Right ventricle myocardium superior (tissue), 1 donor: ENCODE data around the gene ACSS3. TPM values are rescaled to one million over a fixed set of nuclear protein-coding genes. Genes with fewer than 3 reads are reported as not detected.
A peak's percentile ranks its signal among the peaks of the same experiment; 100 is the strongest.
"Not testable (repeated sequence)": the region's sequence is repeated elsewhere in the genome, so short reads cannot be mapped to it uniquely, and the experiment has no call there.

ENCODE experiments used
- ATAC-seq: fragments of 200-7000 bp; cut with Tn5 transposase; one replicate; pipeline ENCODE4 v1.9.1; 2020; ENCODE audit warnings: mild to moderate bottlenecking; ENCODE audit not compliant: poor library complexity
- DNase-seq: peaks from one replicate; pipeline ENCODE4 v3.0.0-alpha.2; 2020
- intact Hi-C: fragments of 100-400 bp; cut with DNase I; formaldehyde crosslinking; loops from one replicate; pipeline ENCODE4 v1.11.2; 2022
- long read RNA-seq: library from polyadenylated mRNA; unstranded; transcript quantifications from one replicate; pipeline ENCODE4 v2.0.0, GENCODE V29; 2021
- total RNA-seq: library from RNA; stranded (reverse); fragmentation: NEBNext Ultra II Directional; extraction: Animal tissue kit (Norgen Biotek cat#: 25700); gene quantifications from one replicate; pipeline ENCODE4 v1.2.1, GENCODE V29; 2021
- donor health status: DM: no; HTN: yes; CAD: no; lungs with severe emphysema.

ACSS3 gene, protein sequence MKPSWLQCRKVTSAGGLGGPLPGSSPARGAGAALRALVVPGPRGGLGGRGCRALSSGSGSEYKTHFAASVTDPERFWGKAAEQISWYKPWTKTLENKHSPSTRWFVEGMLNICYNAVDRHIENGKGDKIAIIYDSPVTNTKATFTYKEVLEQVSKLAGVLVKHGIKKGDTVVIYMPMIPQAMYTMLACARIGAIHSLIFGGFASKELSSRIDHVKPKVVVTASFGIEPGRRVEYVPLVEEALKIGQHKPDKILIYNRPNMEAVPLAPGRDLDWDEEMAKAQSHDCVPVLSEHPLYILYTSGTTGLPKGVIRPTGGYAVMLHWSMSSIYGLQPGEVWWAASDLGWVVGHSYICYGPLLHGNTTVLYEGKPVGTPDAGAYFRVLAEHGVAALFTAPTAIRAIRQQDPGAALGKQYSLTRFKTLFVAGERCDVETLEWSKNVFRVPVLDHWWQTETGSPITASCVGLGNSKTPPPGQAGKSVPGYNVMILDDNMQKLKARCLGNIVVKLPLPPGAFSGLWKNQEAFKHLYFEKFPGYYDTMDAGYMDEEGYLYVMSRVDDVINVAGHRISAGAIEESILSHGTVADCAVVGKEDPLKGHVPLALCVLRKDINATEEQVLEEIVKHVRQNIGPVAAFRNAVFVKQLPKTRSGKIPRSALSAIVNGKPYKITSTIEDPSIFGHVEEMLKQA
- 25.8 TPM for total RNA-seq
- long read RNA-seq, full-length matches to known transcripts: 36 of 41 reads
- long read RNA-seq, partial matches to known transcripts: 1 of 41 reads
- long read RNA-seq, other reads (novel, unspliced or antisense): 4 of 41 reads

DNA sequence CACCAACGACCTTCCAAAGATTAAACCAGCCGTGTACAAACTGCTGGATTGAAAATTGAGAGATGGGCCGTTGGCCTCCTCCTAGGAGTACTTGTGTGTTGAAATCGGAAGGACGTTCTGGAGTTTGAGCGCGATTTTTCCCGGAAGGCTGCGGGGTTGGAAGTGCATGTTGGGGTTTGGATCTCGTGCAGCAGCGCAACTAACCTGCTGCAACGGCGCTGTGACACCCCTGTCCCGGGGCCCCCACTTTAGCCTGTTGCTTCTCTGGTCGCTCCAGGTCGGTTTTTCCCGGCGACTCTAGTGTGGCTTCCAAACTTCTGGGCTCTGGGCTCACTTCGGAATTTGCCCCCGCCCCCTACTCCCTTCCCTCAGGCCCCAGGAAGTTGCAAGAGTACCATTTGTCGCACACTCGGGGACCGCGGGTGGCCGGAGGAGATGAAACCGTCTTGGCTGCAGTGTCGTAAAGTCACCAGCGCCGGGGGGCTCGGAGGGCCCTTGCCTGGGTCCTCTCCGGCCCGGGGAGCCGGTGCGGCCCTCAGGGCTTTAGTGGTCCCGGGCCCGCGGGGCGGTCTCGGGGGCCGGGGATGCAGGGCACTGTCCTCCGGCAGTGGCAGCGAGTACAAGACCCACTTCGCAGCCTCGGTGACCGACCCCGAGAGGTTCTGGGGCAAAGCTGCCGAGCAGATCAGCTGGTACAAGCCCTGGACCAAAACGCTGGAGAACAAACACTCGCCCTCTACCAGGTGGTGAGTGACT is at the start of gene ACSS3:
TSS of gene ACSS3 (plus strand) at position 394 of the 756 bp plus-strand sequence. CDS start at position 436, 42 bp downstream.
- intact Hi-C loops: no loop called here
- ATAC-seq (peak; percentile 89), DNase-seq (peak; percentile 81)

DNA sequence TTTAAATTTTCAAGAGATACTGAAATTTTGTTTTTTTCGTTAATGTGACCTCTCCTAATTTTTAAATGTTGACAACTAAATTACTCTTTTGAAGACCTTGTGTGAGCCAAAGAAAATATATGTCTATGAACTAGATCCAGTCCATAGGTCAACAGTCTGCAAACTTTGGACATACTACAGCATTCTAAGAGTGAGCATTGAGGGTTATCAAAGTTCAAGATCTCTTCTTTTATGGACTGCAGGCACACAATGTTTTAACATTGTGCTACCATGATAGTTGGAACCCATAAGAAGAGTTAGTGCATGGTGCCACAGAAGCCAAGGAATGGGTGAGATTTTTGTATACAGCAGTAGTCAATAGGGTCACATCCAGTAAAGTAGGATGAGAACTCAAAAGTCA is 43.0 kb upstream of the ACSS3 start:
- no peak for DNase-seq
- no peak for ATAC-seq
- intact Hi-C loops: no loop called here

DNA sequence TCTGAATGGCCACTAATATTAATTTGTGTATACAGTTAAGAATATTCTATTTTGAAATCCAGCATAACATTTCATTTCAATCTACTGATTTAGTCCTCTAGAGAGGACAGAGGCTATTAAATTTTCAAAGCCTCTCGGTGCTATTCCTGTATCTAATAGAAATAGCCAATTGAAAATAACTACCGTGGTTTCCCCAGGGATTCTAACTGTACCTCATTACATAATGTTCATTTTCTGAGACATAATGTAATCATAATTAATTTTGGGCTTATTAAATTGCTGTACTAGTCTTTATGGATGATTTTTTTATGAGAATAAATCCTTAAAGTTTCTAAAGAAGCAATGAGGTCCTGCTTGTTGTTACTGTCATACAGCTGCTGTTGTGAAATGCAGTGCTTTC is 38.6 kb upstream of the ACSS3 start:
- DNase-seq: no peak
- intact Hi-C loops: no loop called here
- no peak for ATAC-seq

DNA sequence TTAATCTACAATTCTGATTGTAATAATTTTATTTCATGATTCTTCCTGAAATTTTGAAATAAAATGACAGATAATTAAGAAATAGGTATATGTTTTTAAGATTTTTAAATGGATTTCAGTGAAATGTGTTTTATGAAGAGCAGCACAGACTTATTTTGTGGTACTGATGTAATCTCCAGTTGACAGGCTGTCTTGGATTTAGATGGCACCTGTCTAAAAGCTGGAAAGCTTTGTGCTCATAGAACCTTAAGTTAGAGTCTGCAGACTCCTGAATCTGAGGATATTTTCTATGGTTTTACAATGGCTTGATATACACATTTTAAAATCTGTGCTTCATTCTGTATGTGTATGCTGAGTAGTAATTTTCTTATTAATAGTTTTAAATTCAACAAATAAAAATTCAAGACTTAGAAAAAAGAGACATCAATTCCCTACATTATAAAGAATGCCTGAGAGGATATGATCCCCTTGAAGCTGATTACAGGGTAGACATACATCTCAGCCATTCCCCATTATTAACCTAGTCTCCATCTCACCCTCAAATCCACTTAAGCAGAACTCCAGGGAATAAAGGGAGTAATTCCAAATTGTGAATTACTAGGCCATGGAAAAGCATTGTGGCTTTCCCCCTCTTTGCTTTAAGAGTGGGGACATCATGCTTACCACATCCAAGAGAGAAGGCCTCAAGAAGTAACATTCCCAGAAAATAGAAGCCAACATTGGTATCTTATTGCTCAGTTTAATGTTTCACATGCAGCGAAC is 33.7 kb upstream of the ACSS3 start:
- no peak for ATAC-seq
- intact Hi-C loops: no loop called here
- DNase-seq: no peak

DNA sequence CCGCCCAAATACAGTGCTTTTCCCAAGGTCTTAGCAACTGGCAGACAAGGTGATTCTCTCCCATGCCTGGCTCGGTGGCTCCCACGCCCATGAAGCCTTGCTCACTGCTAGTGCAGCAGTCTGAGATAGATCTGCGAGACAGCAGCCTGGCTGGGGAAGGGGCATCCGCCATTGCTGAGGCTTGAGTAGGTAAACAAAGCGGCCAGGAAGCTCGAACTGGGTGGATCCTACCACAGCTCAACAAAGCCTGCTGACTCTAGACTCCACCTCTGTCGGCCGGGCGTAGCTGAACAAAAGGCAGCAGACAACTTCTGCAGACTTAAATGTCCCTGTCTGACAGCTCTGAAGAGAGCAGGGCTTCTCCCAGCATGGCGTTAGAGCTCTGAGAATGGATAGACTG is 12.9 kb upstream of the ACSS3 start:
- ATAC-seq, DNase-seq, intact Hi-C loops: not testable (repeated sequence)

DNA sequence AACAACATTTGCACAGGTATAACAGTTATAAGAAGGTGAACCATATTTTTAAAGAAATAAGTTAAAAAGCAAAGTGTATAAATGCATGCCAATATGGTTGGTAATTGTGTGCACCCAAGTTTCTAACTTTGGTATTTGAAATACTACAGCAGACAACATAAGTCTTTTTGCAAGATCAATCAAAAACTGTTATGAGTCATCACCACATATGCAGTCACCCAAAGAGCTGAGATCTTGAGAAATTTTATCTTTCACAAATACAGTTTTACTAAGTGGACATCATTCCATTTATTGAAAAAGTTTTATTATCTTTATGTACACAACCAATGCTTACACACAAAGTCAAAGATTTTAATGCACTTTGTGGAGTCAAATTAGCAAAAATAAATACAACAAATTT is 7.0 kb upstream of the ACSS3 start:
- DNase-seq (no peak), ATAC-seq (no peak)
- intact Hi-C loops: no loop called here

DNA sequence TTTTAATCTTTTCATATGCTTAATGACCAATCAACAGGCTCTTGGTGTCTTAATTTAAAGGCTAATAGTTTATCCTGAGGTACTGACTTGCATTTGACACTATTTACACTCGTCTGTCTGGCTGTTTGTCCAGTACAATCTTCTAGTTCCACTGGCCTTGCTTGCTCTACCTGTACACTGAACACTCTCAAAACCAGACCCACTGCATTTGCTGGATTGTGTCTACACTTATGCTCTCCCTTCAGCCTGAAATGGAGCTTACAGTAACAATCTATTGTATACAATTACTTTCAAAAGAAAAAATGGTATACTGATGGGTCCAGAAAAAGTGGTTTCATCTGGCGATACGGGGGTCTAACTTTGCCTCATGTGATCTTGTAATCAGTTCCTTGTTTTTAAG is 2.3 kb upstream of the ACSS3 start:
- no peak for DNase-seq
- intact Hi-C loops: no loop called here
- no peak for ATAC-seq

DNA sequence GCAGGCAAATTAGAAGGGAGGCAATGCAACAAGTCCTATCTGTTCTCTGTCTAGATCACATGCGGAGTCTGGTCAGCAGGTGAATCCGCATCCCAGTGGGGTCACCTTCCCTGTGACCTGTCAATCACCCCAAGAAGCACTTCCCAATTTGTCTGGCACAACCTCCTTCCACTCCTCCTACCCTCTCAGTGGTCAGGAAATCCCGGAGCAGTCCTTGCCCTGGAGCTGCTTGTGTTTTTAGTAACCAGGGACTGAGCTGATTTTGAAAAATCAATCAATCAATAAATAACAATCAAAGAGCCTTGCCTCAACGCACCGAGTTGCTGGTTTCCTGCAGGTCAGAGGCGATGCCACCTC is 572 bp upstream of the ACSS3 start:
- DNase-seq: peak; percentile 65
- peak; percentile 88 for ATAC-seq
- intact Hi-C loops: no loop called here

DNA sequence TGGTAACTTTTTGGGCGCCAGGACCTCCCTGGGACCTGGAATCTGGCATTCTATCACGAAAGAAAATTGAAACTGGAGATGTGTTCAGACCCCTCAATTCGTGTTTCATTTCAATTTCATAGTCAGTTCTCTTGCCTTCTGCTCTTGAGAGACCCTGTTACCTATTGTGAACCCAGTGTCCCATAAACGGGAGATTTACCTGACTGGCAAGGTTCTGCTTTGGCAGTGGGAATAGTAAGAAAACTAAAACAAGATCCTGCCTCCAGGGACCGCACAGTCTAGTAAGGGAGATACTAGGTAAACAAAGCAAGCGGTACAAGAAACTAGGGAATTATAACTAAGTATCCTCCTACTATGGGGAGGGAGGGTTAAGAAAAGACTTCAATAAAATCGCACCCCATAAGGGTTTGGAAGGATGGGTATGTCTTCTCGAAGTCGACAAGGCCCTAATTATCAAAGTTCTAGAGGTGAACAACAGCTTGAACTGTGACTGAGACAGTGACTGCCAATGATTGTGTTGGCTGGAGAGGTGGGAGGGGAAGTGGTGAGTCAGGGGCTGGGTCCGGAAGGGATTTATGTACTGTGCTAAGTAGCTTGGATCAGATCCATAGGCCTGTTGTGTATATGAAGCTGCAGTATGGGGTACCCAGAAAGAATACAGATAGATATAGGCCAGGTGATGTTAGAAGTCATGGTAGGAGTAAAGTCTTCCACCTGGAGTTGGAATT is 754 bp downstream of the ACSS3 start:
- ATAC-seq (peak; percentile 40), DNase-seq (no peak)
- intact Hi-C loops: no loop called here

DNA sequence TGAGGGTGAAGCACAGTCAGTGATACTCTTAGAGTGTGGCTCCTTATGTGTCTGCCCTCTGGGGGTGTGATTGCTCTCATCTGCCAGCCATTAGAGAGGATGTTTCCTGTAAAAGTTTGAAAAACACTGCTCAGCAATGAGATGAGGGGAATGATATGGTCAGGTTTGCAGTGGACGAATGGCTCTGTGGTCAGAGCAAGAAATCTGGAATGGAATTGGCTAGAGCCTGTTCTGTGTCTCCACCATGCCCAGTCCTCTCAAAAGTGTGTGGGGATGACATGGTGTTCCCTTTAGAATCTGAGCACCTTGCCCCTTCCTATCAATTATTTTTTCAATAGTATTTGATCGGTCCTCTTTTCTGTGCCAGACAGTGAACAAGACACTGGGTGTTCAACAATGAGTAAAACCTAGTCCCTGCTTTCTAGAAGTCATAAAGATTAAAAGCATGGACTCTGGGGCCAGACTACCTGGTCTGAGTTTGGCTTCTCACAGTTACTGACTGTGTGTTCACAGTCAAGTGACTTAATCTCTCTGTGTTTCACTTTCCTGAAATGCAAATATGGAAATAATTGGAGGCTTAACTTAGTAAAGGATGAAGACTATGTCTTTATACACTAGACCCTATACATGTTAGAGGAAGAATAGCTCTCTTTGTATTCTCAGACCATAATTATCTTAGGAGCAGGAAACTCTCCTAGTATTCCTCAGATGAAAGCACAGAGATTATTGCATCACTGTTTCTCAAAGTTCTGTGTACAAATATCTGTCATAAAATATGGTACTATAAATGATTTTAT is 1.6 kb downstream of the ACSS3 start:
- DNase-seq (no peak), ATAC-seq (no peak)
- intact Hi-C loops: no loop called here

DNA sequence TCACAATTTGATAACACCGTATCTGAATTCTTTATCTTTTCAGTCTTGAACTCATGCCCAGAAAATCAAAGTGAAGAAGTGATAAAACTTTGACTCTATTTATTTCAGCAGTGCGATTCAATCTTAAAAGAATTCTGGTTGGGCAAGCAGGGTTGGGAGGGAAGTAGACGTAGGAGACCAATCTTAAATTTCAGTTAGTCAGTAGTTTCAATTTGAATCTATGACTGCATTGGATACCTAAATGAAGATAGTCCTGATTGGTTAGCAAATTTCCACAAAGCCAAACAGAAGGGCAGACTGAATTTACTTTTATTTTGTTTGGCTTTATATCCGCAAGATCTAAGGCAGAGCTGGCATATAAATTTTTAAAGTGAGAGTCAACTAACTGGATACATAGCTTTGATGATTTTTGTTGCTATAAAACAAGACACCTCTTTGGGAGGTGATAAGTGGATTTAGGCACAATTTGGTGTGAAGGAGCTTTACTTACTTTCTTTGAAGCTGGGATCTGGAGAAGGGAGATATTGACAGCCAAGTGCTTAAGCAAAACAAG is 2.6 kb downstream of the ACSS3 start:
- intact Hi-C loops: no loop called here
- ATAC-seq (no peak), DNase-seq (no peak)

DNA sequence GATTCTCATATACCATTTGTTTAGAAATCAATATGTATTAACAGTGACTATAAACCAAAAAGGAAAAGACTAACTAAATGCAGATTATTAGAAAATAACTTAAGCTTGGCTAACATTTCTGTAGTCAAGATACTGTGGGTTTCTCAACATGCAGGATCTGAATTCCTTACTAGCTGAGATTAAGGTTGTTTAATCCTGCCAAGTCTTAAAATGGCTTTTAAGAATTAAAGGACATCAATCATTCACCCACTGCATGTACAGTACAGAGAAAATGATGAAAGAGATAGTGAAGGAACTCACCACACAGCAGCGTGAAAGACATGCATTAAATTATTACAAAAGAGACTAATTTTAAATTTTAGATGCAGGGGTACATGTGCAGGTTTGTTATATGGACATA is 3.8 kb downstream of the ACSS3 start:
- no peak for ATAC-seq
- intact Hi-C loops: no loop called here
- no peak for DNase-seq

DNA sequence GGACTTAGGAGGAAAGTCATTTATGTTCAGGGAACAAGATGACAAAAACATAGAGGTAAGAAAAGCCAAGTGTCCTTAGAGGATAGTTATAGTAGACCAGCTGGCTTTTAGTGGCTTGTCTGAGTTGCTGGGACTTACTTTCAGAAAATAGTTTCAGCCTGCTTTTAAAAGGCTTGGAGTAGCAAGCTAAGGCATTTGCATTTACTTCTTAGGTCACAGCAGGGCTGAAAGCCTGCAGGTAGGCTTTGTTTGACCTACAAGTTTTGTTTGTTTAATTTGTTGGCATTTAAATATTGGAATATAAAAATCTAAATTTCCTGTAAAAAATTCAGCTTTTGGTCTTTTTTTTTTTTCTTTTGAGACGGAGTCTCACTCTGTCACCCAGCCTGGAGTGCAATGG is 5.1 kb downstream of the ACSS3 start:
- intact Hi-C loops: no loop called here
- no peak for DNase-seq
- ATAC-seq: no peak

DNA sequence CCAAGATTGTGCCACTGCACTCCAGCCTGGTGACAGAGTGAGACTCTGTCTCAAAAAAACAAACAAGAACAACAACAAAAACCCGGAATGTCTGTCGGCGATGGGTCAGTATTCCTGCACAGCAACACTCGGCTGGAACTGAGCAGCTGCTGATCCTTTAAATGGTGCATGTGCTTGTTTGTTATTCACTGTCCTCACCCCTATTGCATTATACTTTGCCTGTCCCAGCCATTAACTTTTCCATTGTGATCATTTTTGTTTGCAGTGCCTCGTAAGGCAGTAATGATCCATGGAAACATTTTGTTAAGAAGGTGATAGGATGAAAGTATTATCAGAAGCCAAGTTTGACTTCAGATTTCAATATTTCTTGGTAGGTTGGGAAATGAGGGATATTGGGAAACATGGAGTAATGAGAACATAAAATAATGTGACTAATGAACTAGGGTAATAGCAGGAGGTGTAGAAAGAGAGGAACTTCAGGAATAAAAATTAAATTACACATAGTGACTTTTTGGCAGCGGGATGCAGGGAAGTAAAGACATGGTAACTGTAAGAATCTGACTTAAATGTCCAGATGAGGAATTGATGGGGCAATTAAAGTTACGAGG is 6.1 kb downstream of the ACSS3 start:
- ATAC-seq (no peak), DNase-seq (no peak)
- intact Hi-C loops: no loop called here

DNA sequence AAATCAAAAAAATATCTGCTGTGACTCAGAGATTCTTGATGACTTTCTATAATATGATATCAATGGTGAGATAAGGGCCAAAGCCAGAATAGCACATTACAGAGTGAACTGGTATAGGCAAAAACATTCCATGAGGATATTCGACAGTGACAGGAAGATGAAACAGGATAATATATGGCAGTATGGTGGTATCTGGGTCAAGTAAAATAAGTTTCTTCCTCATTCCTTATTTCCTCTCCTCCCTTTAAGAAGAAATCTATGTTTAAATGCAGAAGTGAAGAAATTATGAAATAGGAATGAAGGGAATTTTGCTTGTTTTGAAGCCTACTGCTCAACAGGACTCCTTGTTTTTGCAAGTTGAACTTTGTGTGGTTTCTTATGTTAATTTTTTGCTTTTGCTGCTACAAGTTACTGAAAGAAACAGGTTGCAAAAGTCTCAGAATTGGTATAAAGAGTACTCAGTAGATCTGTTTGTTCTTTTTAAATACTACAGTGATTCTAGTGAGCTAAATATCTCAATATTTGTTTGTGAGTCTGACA is 7.0 kb downstream of the ACSS3 start:
- ATAC-seq: no peak
- DNase-seq: no peak
- intact Hi-C loops: no loop called here

DNA sequence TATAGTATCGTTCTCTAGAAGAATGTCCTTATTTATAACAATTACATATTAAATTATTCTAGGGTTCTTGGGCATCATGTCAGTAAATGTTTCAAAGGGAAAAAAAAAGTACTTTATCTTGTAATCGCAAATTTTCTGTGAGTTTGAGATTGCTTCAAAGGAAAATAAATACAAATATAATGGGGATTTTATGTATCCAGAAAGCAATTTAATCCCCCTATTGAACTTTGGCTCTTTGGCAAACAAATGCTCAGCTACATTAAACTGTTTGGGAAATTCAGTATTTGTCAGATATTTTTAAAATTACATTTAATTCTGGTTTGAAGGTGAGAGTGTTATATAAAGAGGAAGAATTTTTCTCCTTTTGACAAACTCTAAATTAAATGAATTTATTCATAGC is 8.0 kb downstream of the ACSS3 start:
- no peak for ATAC-seq
- intact Hi-C loops: no loop called here
- DNase-seq: no peak

DNA sequence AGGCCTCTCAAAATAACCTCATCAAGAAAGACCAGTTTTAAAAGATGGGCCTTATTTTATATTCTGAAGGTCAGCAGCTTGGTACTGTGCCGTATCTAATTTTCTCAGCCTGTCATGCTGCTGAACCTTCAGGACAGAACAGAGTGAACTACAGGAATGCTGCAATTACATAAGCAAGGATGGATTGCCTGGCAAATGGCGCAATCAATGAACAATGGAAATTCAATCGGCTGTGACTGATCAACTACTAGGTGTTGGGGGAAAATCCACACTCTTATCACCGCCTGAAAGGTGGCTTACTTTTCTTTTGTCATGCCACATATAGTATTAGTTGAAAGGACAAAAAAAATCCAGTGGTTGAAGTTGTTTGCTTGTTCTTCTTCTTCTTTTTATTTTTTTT is 8.5 kb downstream of the ACSS3 start:
- DNase-seq: no peak
- peak; percentile 80 for ATAC-seq
- intact Hi-C loops: no loop called here
